Effector memory CD4-positive, alpha-beta T cell (primary cell): ENCODE results near the gene PRSS23.
"Not testable (repeated sequence)": the region's sequence is repeated elsewhere in the genome, so short reads cannot be mapped to it uniquely, and the experiment has no call there.

Experiments used
- DNase-seq, 3 donors: peaks; one replicate each; pipeline ENCODE4 v3.0.0-alpha.2; 2020
- H3K27ac ChIP-seq: 2 replicates; pipeline ENCODE4 v1.7.0; 2013; ENCODE audit warnings: mild to moderate bottlenecking, low read length, moderate library complexity; ENCODE audit not compliant: insufficient read depth, poor library complexity, severe bottlenecking
- H3K27me3 ChIP-seq: replicated peaks from 2 replicates; pipeline ENCODE4 v1.7.0; 2013; ENCODE audit warnings: mild to moderate bottlenecking, low read length; ENCODE audit not compliant: insufficient read depth, control insufficient read depth, poor library complexity, severe bottlenecking
- H3K36me3 ChIP-seq: 2 replicates; pipeline ENCODE4 v1.7.0; 2013; ENCODE audit warnings: mild to moderate bottlenecking, low read length, moderate library complexity; ENCODE audit not compliant: control insufficient read depth, insufficient read depth
- H3K4me1 ChIP-seq: 2 replicates; pipeline ENCODE4 v1.7.0; 2013; ENCODE audit warnings: low read length, mild to moderate bottlenecking; ENCODE audit not compliant: control insufficient read depth, insufficient read depth, poor library complexity, severe bottlenecking
- H3K4me3 ChIP-seq: 2 replicates; pipeline ENCODE4 v1.7.0; 2013; ENCODE audit warnings: low read length, low read depth, mild to moderate bottlenecking; ENCODE audit not compliant: insufficient read depth, poor library complexity, severe bottlenecking
- H3K9me3 ChIP-seq: 2 replicates; pipeline ENCODE4 v1.7.0; 2013; ENCODE audit warnings: mild to moderate bottlenecking, low read length, moderate library complexity; ENCODE audit not compliant: control insufficient read depth

Gene PRSS23

DNA sequence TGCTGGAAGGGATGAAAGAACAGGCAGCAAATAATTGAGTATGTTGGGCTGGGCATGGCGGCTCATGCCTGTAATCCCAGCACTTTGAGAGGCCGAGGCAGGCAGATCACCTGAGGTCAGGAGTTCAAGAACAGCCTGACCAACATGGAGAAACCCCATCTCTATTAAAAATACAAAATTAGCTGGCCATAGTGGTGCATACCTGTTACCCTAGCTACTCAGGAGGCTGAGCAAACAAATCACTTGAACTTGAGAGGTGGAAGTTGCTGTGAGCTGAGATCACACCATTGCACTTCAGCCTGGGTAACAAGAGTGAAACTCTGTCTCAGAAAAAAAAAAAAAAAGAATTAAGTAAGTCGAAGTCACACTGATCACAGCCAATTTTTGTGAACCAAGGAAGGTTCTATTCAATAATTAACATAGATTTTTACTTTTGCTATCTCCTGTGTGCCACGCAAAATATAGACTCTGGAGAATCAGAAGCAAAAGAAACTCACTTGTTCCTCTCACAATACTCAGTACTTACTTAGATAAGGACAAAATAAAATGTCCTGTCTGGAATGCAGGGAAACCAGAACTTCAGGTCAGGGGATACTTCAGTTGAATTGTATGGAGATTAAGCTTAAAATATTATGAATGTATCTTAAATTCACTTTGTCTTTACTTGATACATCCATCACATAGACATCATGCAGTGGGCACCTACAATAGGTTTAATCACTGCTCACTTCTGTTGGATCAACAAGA is 44.6 kb downstream of the PRSS23 start:
- H3K36me3 ChIP-seq, H3K9me3 ChIP-seq, H3K4me1 ChIP-seq, DNase-seq, H3K27ac ChIP-seq, H3K27me3 ChIP-seq, H3K4me3 ChIP-seq: not testable (repeated sequence)

GRCh38 chr11:86848132-86848531 is 47.8 kb downstream of the PRSS23 start:
- Histone ChIP-seq H3K9me3 (no peaks in the 10 kb centered on the region), H3K4me3 (no peak overlapping the region), H3K4me1 (no peaks in the 10 kb centered on the region), H3K27ac (no peak overlapping the region), H3K27me3 (no peaks in the 10 kb centered on the region), H3K36me3 (no peaks in the 10 kb centered on the region)
- DNase-seq: no peak

- H3K4me1 ChIP-seq: no peaks in the 10 kb centered on the region
- H3K27me3 ChIP-seq: no peaks in the 10 kb centered on the region
- H3K4me3 ChIP-seq: no peak overlapping the region
- no peak overlapping the region for H3K27ac ChIP-seq
- H3K36me3 ChIP-seq: no peaks in the 10 kb centered on the region
- no peaks in the 10 kb centered on the region for H3K9me3 ChIP-seq
- no peak for DNase-seq
These were observed 49.3 kb downstream of the PRSS23 start for GRCh38 chr11:86849679-86850078.
